Trophoblast cell (in vitro differentiated cells and primary cell): ENCODE results near the gene GDAP2.

Source experiments
- DNase-seq, 2 donors: peaks; one replicate each; pipeline ENCODE4 v3.0.0-alpha.2; 2016
- H2AFZ ChIP-seq: 2 replicates; pipeline ENCODE4 v1.6.1; 2013; ENCODE audit warnings: low read length, moderate library complexity, mild to moderate bottlenecking; ENCODE audit not compliant: insufficient read depth, poor library complexity
- H2AK5ac ChIP-seq: 2 replicates; pipeline ENCODE4 v1.6.1; 2013; ENCODE audit warnings: mild to moderate bottlenecking, low read length
- H2BK120ac ChIP-seq: 2 replicates; pipeline ENCODE4 v1.6.1; 2013; ENCODE audit warnings: low read length, mild to moderate bottlenecking, moderate library complexity; ENCODE audit not compliant: insufficient read depth, poor library complexity
- H2BK12ac ChIP-seq: 2 replicates; pipeline ENCODE4 v1.6.1; 2013; ENCODE audit warnings: mild to moderate bottlenecking, low read length, moderate library complexity
- H2BK5ac ChIP-seq: 2 replicates; pipeline ENCODE4 v1.6.1; 2013; ENCODE audit warnings: low read length, low read depth, moderate library complexity, mild to moderate bottlenecking; ENCODE audit not compliant: poor library complexity
- H3K14ac ChIP-seq: 2 replicates; pipeline ENCODE4 v1.6.1; 2013; ENCODE audit warnings: mild to moderate bottlenecking, low read length
- H3K18ac ChIP-seq: 2 replicates; pipeline ENCODE4 v1.6.1; 2013; ENCODE audit warnings: mild to moderate bottlenecking, low read length
- H3K23ac ChIP-seq: 2 replicates; pipeline ENCODE4 v1.6.1; 2013; ENCODE audit warnings: low read length
- H3K27ac ChIP-seq: 2 replicates; pipeline ENCODE4 v1.5.1; 2013; ENCODE audit warnings: low read depth, mild to moderate bottlenecking, inconsistent platforms, low read length, moderate library complexity
- H3K27me3 ChIP-seq: 2 replicates; pipeline ENCODE4 v1.6.1; 2013; ENCODE audit warnings: inconsistent platforms, mild to moderate bottlenecking, low read length, moderate library complexity; ENCODE audit not compliant: insufficient read depth
- H3K36me3 ChIP-seq, 2 experiments: 1 replicate in 1 of 2; 2 replicates in 1 of 2; pipeline ENCODE4 v1.6.1; 2013; ENCODE audit warnings: low read length in 2 of 2, mild to moderate bottlenecking in 2 of 2, moderate library complexity in 1 of 2; ENCODE audit not compliant: insufficient read depth in 2 of 2, control insufficient read depth in 1 of 2
- H3K4ac ChIP-seq: 2 replicates; pipeline ENCODE4 v1.6.1; 2013; ENCODE audit warnings: low read depth, mild to moderate bottlenecking, low read length, moderate library complexity
- H3K4me1 ChIP-seq, 2 experiments: 1 replicate in 1 of 2; 2 replicates in 1 of 2; pipeline ENCODE4 v1.6.1; 2013; ENCODE audit warnings: low read length in 2 of 2, mild to moderate bottlenecking in 2 of 2, moderate library complexity in 1 of 2; ENCODE audit not compliant: insufficient read depth in 2 of 2, control insufficient read depth in 1 of 2
- H3K4me2 ChIP-seq: 2 replicates; pipeline ENCODE4 v1.6.1; 2013; ENCODE audit warnings: inconsistent platforms, mild to moderate bottlenecking, low read length, moderate library complexity
- H3K4me3 ChIP-seq: 2 replicates; pipeline ENCODE4 v1.5.1; 2013; ENCODE audit warnings: mild to moderate bottlenecking, low read depth, low read length, inconsistent platforms
- H3K79me1 ChIP-seq: one replicate; pipeline ENCODE4 v1.6.1; 2013; ENCODE audit warnings: low read length
- H3K79me2 ChIP-seq: 2 replicates; pipeline ENCODE4 v1.6.1; 2013; ENCODE audit warnings: low read length, mild to moderate bottlenecking; ENCODE audit not compliant: control insufficient read depth, insufficient read depth, poor library complexity
- H3K9ac ChIP-seq: 2 replicates; pipeline ENCODE4 v1.6.1; 2013; ENCODE audit warnings: mild to moderate bottlenecking, low read length
- H3K9me3 ChIP-seq: 2 replicates; pipeline ENCODE4 v1.6.1; 2013; ENCODE audit warnings: low read depth, mild to moderate bottlenecking, control low read depth, inconsistent platforms, low read length; ENCODE audit not compliant: insufficient read depth
- H4K12ac ChIP-seq: 2 replicates; pipeline ENCODE4 v1.6.1; 2013; ENCODE audit warnings: low read depth, mild to moderate bottlenecking, low read length, moderate library complexity
- H4K8ac ChIP-seq: 2 replicates; pipeline ENCODE4 v1.6.1; 2013; ENCODE audit warnings: low read depth, mild to moderate bottlenecking, low read length, moderate library complexity
- H4K91ac ChIP-seq: one replicate; pipeline ENCODE4 v1.6.1; 2013; ENCODE audit warnings: low read depth, mild to moderate bottlenecking, low read length, moderate library complexity
- WGBS: extraction: QIAGEN DNeasy Blood & Tissue Kit; methylation state at CpG from one replicate; pipeline ENCODE4 v1.1.7; 2013; ENCODE audit warnings: missing lambda C conversion rate; ENCODE audit not compliant: insufficient read length, insufficient coverage; ENCODE audit errors: extremely low coverage; 5-methylcytosine and 5-hydroxymethylcytosine counted together

GDAP2 gene

DNA sequence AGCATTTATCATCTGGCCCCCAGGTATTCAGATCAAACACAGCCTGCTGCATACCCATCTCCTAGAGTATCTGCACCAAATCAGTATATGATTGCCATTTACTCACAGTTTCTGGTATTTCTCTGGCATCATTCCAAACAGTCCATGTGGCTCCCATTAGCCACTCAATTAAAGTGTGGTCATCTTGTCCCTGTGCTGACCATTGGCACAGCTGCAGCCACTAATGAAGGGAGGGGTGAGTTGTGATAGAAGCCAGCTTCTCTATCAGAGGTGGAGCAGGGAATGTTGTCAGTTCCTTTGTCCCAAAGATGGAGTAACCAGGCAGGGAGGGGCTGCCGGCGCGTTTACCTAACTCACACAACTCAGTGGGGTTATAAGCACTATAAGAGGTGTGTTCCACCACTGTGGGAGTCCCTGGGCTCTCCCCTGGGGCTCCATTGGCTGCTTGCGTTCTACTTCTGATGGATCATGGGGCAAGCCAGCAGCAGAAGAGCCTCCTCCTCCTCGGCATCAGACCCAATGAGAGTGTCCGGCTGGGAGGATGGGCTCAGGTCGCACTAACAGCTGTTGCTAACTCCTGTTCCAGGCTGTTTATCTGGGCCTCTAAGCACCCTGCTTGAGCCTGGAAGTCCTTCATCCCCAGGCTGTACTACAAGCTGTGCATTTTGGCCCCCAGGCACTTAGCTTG, 108.6 kb downstream of the GDAP2 start:
- Histone ChIP-seq H3K14ac (no peak overlapping the region), H3K18ac (no peak overlapping the region), H3K9ac (no peak overlapping the region), H3K27ac (no peak overlapping the region), H4K8ac (no peak overlapping the region), H2BK12ac (no peak overlapping the region), H2BK5ac (no peak overlapping the region), H4K12ac (no peak overlapping the region), H3K79me2 (no peaks in the 10 kb centered on the region), H2AK5ac (no peak overlapping the region), H3K79me1 (peaks cover 1% of the 10 kb centered on the region), H3K23ac (no peak overlapping the region), H2AFZ (no peak overlapping the region), H4K91ac (no peak overlapping the region), H3K36me3 (no peaks in the 10 kb centered on the region), H3K9me3 (peaks cover 9% of the 10 kb centered on the region), H3K4me3 (no peak overlapping the region), H3K27me3 (no peaks in the 10 kb centered on the region), H3K4me2 (no peak overlapping the region), H3K4me1 (peaks cover 0 to 5% of the 10 kb centered on the region in 2 experiments), H3K4ac (no peak overlapping the region), H2BK120ac (no peak overlapping the region)
- DNase-seq, result no peak
- WGBS, result no CpG with 5 or more reads among the region's 7 CpGs

DNA sequence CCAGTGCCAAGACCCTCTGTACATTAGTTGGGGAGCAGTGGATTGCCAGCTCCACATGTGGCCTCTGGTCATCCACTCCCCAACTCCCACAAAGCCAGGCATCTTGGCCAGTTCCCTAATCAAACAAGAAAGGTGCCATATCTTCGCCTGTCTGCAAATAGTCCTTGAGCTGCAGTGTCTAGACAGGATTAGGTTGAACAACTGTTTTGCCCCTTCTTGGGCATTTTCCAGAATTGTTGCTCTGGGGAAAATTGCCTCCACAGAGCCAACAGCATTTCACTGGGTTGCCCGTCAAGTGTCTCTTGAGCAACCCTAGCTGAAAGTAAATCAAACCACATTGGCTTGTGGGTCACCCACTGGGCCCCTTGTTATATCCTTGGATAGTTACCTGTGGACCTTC, 109.3 kb downstream of the GDAP2 start:
- Histone ChIP-seq H3K4ac (no peak overlapping the region), H4K8ac (no peak overlapping the region), H4K12ac (no peak overlapping the region), H3K4me3 (no peak overlapping the region), H3K4me2 (no peak overlapping the region), H3K23ac (no peak overlapping the region), H3K79me2 (no peaks in the 10 kb centered on the region), H3K9me3 (peaks cover 9% of the 10 kb centered on the region), H3K79me1 (no peaks in the 10 kb centered on the region), H2BK12ac (no peak overlapping the region), H2AK5ac (no peak overlapping the region), H2BK5ac (no peak overlapping the region), H3K27me3 (no peaks in the 10 kb centered on the region), H3K4me1 (no peaks in the 10 kb centered on the region), H3K27ac (no peak overlapping the region), H3K14ac (no peak overlapping the region), H2BK120ac (no peak overlapping the region), H3K36me3 (no peaks in the 10 kb centered on the region), H4K91ac (no peak overlapping the region), H2AFZ (no peak overlapping the region), H3K9ac (no peak overlapping the region), H3K18ac (no peak overlapping the region)
- no CpG with 5 or more reads among the region's 2 CpGs for WGBS
- DNase-seq, result no peak

DNA sequence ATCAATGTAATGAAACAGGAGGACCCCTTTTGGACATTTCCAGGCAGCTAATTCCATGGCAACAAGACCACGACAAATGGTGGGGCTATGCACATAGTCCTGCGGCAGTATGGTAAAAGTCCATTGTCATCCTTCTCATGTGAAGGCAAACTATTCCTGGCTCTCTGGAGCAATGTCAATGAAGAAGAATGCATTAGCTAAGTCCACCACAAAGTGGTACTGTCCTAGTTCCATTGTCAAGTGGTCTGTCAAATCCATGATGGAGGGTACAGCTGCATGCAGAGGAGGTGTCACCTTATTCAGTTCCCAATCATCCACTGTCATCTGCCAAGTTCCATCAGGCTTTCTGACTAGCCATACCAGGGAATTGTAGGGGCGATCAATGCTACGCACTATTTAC, 110.1 kb downstream of the GDAP2 start:
- peaks cover 9% of the 10 kb centered on the region for H3K9me3 ChIP-seq
- H2BK12ac ChIP-seq, result no peak overlapping the region
- no peak overlapping the region for H2BK5ac ChIP-seq
- no peak overlapping the region for H3K27ac ChIP-seq
- H3K18ac ChIP-seq, result no peak overlapping the region
- no peak overlapping the region for H4K8ac ChIP-seq
- H3K4ac ChIP-seq, result no peak overlapping the region
- no peaks in the 10 kb centered on the region for H3K36me3 ChIP-seq
- H3K23ac ChIP-seq, result no peak overlapping the region
- no peaks in the 10 kb centered on the region for H3K79me1 ChIP-seq
- no peak for DNase-seq
- no peaks in the 10 kb centered on the region for H3K79me2 ChIP-seq
- H3K27me3 ChIP-seq, result no peaks in the 10 kb centered on the region
- no peak overlapping the region for H3K9ac ChIP-seq
- no peaks in the 10 kb centered on the region for H3K4me1 ChIP-seq
- no peak overlapping the region for H3K4me3 ChIP-seq
- no peak overlapping the region for H2BK120ac ChIP-seq
- H4K12ac ChIP-seq, result no peak overlapping the region
- no peak overlapping the region for H3K14ac ChIP-seq
- H2AFZ ChIP-seq, result no peak overlapping the region
- H3K4me2 ChIP-seq, result no peak overlapping the region
- H4K91ac ChIP-seq, result no peak overlapping the region
- H2AK5ac ChIP-seq, result no peak overlapping the region
- no CpG with 5 or more reads among the region's 4 CpGs for WGBS

DNA sequence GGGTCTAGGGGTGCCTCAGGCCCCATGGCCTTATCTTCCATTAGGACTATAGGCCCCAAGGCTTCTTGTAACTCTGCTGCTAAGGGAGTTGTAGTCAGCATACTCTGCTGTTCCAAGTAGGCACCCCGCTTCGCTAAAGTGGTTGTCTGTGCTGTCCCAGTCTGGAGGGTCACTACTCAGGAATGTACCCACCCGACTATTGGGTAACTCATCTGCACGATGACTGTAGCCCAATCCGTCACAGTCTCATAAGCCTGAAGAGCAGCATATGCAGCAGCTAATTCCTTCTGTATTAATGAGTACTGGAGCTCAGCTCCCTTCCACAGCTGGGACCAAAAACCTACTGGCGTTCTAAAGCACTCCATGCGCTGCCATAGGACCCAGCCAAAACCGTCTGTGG, 111.0 kb downstream of the GDAP2 start:
- Histone ChIP-seq H3K27me3 (no peaks in the 10 kb centered on the region), H2BK5ac (no peak overlapping the region), H3K79me2 (no peaks in the 10 kb centered on the region), H3K79me1 (no peaks in the 10 kb centered on the region), H3K4me1 (no peaks in the 10 kb centered on the region), H3K9me3 (peaks cover 9% of the 10 kb centered on the region), H3K4me2 (no peak overlapping the region), H4K91ac (no peak overlapping the region), H2AK5ac (no peak overlapping the region), H3K36me3 (no peaks in the 10 kb centered on the region), H3K9ac (no peak overlapping the region), H2AFZ (no peak overlapping the region), H2BK120ac (no peak overlapping the region), H3K4me3 (no peak overlapping the region), H3K14ac (no peak overlapping the region), H4K12ac (no peak overlapping the region), H2BK12ac (no peak overlapping the region), H3K18ac (no peak overlapping the region), H3K27ac (no peak overlapping the region), H3K4ac (no peak overlapping the region), H3K23ac (no peak overlapping the region), H4K8ac (no peak overlapping the region)
- DNase-seq, result no peak
- no CpG with 5 or more reads among the region's 8 CpGs for WGBS
